Lung (tissue), 12 donors: ENCODE data around the gene AGAP1. TPM values are rescaled to one million over a fixed set of nuclear protein-coding genes. Genes with fewer than 3 reads are reported as not detected.
A peak's percentile ranks its signal among the peaks of the same experiment; 100 is the strongest.

ENCODE experiments used
- ATAC-seq: fragments of 200-7000 bp; cut with Tn5 transposase; one replicate; pipeline ENCODE4 v1.9.1; 2020; ENCODE audit warnings: moderate number of reproducible peaks; ENCODE audit not compliant: insufficient read depth, low FRiP score
- DNase-seq, 3 donors: peaks; one replicate each; pipeline ENCODE4 v3.0.0-alpha.2; 2013 to 2017
- H3K27ac ChIP-seq, 2 donors: one replicate each; pipeline ENCODE4 v1.5.1; 2013; ENCODE audit warnings: mild to moderate bottlenecking in 2 of 2, moderate library complexity in 2 of 2, control low read depth in 1 of 2, inconsistent platforms in 1 of 2, low read depth in 1 of 2, low read length in 1 of 2
- H3K27me3 ChIP-seq, 3 donors: one replicate each; pipeline ENCODE4 v1.5.1; 2013; ENCODE audit warnings: low read length in 2 of 3; ENCODE audit not compliant: control insufficient read depth in 3 of 3, insufficient read depth in 3 of 3
- H3K36me3 ChIP-seq, 4 donors: one replicate each; pipeline ENCODE4 v1.5.1; 2013; ENCODE audit warnings: low read length in 4 of 4, mild to moderate bottlenecking in 1 of 4, moderate library complexity in 1 of 4; ENCODE audit not compliant: control insufficient read depth in 4 of 4, insufficient read depth in 4 of 4
- H3K4me1 ChIP-seq, 5 donors: one replicate each; pipeline ENCODE4 v1.5.1; 2013; ENCODE audit warnings: low read length in 5 of 5, mild to moderate bottlenecking in 2 of 5, moderate library complexity in 1 of 5; ENCODE audit not compliant: control insufficient read depth in 5 of 5, insufficient read depth in 5 of 5
- H3K4me3 ChIP-seq: one replicate; pipeline ENCODE4 v1.5.1; 2013; ENCODE audit warnings: mild to moderate bottlenecking, control low read depth, moderate library complexity
- H3K9ac ChIP-seq, 2 donors: one replicate each; pipeline ENCODE4 v1.5.1; 2013; ENCODE audit warnings: low read length in 2 of 2, control low read depth in 1 of 2; ENCODE audit not compliant: insufficient read depth in 1 of 2
- H3K9me3 ChIP-seq, 4 donors: one replicate each; pipeline ENCODE4 v1.5.1; 2013; ENCODE audit warnings: low read length in 3 of 4, mild to moderate bottlenecking in 1 of 4, moderate library complexity in 1 of 4; ENCODE audit not compliant: control insufficient read depth in 4 of 4, insufficient read depth in 3 of 4
- CTCF ChIP-seq: IDR thresholded peaks from 2 replicates; pipeline ENCODE4 v1.5.1; 2012; ENCODE audit warnings: mild to moderate bottlenecking; ENCODE audit errors: control extremely low read depth, extremely low read depth
- WGBS, 2 donors: extraction: QIAGEN DNeasy Blood & Tissue Kit; methylation state at CpG; one replicate each; pipeline ENCODE4 v1.1.7; 2013; 5-methylcytosine and 5-hydroxymethylcytosine counted together
- polyA plus RNA-seq, 2 donors: library from polyadenylated mRNA; stranded (reverse); fragments of 200-250 nt; gene quantifications; one replicate each; pipeline ENCODE4 v1.2.1, GENCODE V29; 2013
- total RNA-seq, 2 donors: library from RNA; depleted of rRNA in 1 of 2; stranded (reverse); fragments of >200 nt in 1 of 2; gene quantifications; one replicate each; pipeline ENCODE4 v1.2.1, GENCODE V29; 2014 to 2021
- donor health status: control.
- donor health status: control.
- donor health status: Bipolar disorder and iron deficiency.
- donor health status: healthy.
- donor health status: DM: yes; HTN: yes; CAD: no.

Gene AGAP1
- total and polyA plus RNA-seq, 4 donors = 6.6 to 39.4 (median 20.2) TPM

- no peak for TF ChIP-seq CTCF
- no peak for DNase-seq
- no peak overlapping the region for H3K27ac ChIP-seq
- no peaks in the 10 kb centered on the region for H3K36me3 ChIP-seq
- H3K4me1 ChIP-seq = peaks cover 0 to 24% (median 22%) of the 10 kb centered on the region in 5 donors
- ATAC-seq = no peak
- WGBS, 2 donors = 19 to 30% methylated on average over 18 of the region's 18 CpGs
- peaks cover 33 to 76% (median 74%) of the 10 kb centered on the region in 3 donors for H3K27me3 ChIP-seq
- no peaks in the 10 kb centered on the region for H3K9me3 ChIP-seq
- H3K9ac ChIP-seq = no peak overlapping the region
- no peak overlapping the region for H3K4me3 ChIP-seq
These were observed 671.3 kb downstream of the AGAP1 start for GRCh38 chr2:236164925-236165841.

- no peaks in the 10 kb centered on the region for H3K9me3 ChIP-seq
- ATAC-seq (no peak), DNase-seq (peak in 1 of 3 donors; percentile 30)
- peaks cover 0 to 24% (median 22%) of the 10 kb centered on the region in 5 donors for H3K4me1 ChIP-seq
- no peak overlapping the region for H3K9ac ChIP-seq
- no peaks in the 10 kb centered on the region for H3K36me3 ChIP-seq
- H3K27me3 ChIP-seq = peaks cover 33 to 76% (median 75%) of the 10 kb centered on the region in 3 donors
- no peak overlapping the region for H3K27ac ChIP-seq
- no peak for TF ChIP-seq CTCF
- H3K4me3 ChIP-seq = no peak overlapping the region
- 8 to 20% methylated on average over 58 of the region's 58 CpGs for WGBS, 2 donors
These were observed 672.3 kb downstream of the AGAP1 start for GRCh38 chr2:236165842-236166795.

GRCh38 chr2:236166796-236167296 is 673.0 kb downstream of the AGAP1 start:
- WGBS, 2 donors = 3 to 7% methylated on average over 29 of the region's 29 CpGs
- Histone ChIP-seq H3K27me3 (peaks cover 33 to 78% (median 75%) of the 10 kb centered on the region in 3 donors), H3K36me3 (no peaks in the 10 kb centered on the region), H3K4me3 (no peak overlapping the region), H3K9me3 (no peaks in the 10 kb centered on the region), H3K4me1 (peaks cover 0 to 24% (median 22%) of the 10 kb centered on the region in 5 donors), H3K9ac (no peak overlapping the region), H3K27ac (no peak overlapping the region)
- DNase-seq (no peak), ATAC-seq (no peak)
- TF ChIP-seq CTCF = no peak
